SK-N-SH treated with all-trans-retinoic acid at 6 μM for 48 hours (cell line): ENCODE measurements around the gene YPEL1.

Source experiments
- ARNTL ChIP-seq: fragments of 450-650 bp; formaldehyde crosslinking; IDR thresholded peaks from 2 replicates; pipeline ENCODE4 v1.5.0; 2020; ENCODE audit warnings: low read depth, mild to moderate bottlenecking, moderate library complexity, borderline replicate concordance
- BACH2 ChIP-seq: fragments of 250-450 bp; sonication (Bioruptor Pico); IDR thresholded peaks from 2 replicates; pipeline ENCODE4 v1.9.0; 2021; ENCODE audit warnings: mild to moderate bottlenecking, borderline replicate concordance
- CSDC2 ChIP-seq: fragments of 250-450 bp; sonication (Bioruptor Pico); IDR thresholded peaks from 2 replicates; pipeline ENCODE4 v1.5.0; 2020; ENCODE audit warnings: mild to moderate bottlenecking, moderate library complexity
- GLIS3 ChIP-seq: fragments of 250-450 bp; sonication (Bioruptor Pico); IDR thresholded peaks from 2 replicates; pipeline ENCODE4 v1.5.0; 2020; ENCODE audit warnings: mild to moderate bottlenecking, moderate library complexity
- ISL1 ChIP-seq: fragments of 250-450 bp; sonication (Bioruptor Pico); IDR thresholded peaks from 2 replicates; pipeline ENCODE4 v2.1.2; 2022; ENCODE audit warnings: mild to moderate bottlenecking, moderate library complexity
- RARB ChIP-seq: fragments of 250-450 bp; sonication (Bioruptor Pico); IDR thresholded peaks from 2 replicates; pipeline ENCODE4 v1.8.0; 2021; ENCODE audit warnings: mild to moderate bottlenecking, moderate library complexity
- ZFP3 ChIP-seq: fragments of 250-450 bp; sonication (Bioruptor Pico); IDR thresholded peaks from 2 replicates; pipeline ENCODE4 v1.5.0; 2020; ENCODE audit warnings: mild to moderate bottlenecking, moderate library complexity
- ZFP30 ChIP-seq: fragments of 450-650 bp; formaldehyde crosslinking; IDR thresholded peaks from 2 replicates; pipeline ENCODE4 v1.5.0; 2022; ENCODE audit warnings: mild to moderate bottlenecking, moderate library complexity
- ZNF565 ChIP-seq: fragments of 450-650 bp; formaldehyde crosslinking; conservative IDR thresholded peaks from 2 replicates; pipeline ENCODE4 v1.5.0; 2020; ENCODE audit warnings: low read depth, mild to moderate bottlenecking, moderate library complexity
- ZNF8 ChIP-seq: fragments of 450-650 bp; formaldehyde crosslinking; IDR thresholded peaks from 2 replicates; pipeline ENCODE4 v1.5.0; 2020; ENCODE audit warnings: mild to moderate bottlenecking, moderate library complexity
- TF ChIP-seq, protein P1 (sequence below): fragments of 250-450 bp; sonication (Bioruptor Pico); IDR thresholded peaks from 2 replicates; pipeline ENCODE4 v1.5.1; 2021; ENCODE audit warnings: mild to moderate bottlenecking, moderate library complexity
- TF ChIP-seq, protein P2 (sequence below): fragments of 250-450 bp; sonication (Bioruptor Pico); IDR thresholded peaks from 2 replicates; pipeline ENCODE4 v1.8.0; 2020; ENCODE audit warnings: mild to moderate bottlenecking, moderate library complexity, borderline replicate concordance
- TF ChIP-seq, protein P3 (sequence below): fragments of 250-450 bp; sonication (Bioruptor Pico); IDR thresholded peaks from 2 replicates; pipeline ENCODE4 v1.5.1; 2020; ENCODE audit warnings: low read depth, mild to moderate bottlenecking, moderate library complexity
- TF ChIP-seq, protein P4 (sequence below): fragments of 250-450 bp; sonication (Bioruptor Pico); IDR thresholded peaks from 2 replicates; pipeline ENCODE4 v1.8.0; 2021; ENCODE audit warnings: low read depth, mild to moderate bottlenecking, moderate library complexity, borderline replicate concordance

DNA sequence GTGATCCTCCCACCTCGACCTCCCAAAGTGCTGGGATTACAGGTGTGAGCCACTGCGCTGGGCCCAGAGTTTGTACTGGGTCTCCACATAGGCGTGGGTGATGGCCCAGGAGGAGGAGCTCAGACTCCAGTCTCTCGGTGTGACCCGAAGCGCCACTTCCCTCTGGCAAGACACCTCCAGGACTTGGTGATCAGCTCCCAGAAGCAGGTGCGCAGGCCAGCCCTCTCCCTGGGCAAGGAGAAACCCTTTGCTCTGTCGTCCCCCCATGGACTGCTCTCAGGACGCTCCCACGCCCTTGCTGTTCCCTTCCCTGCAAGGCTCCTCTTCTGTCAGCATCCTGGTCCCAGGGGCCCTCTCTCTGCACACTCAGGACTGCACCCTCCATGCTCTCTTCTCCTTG, 5.5 kb upstream of the YPEL1 start:
- TF ChIP-seq ZFP30 (CRISPR knock-in tag) (no peak), BACH2 (CRISPR knock-in tag) (no peak), ZFP3 (no peak), ZNF565 (no peak), CSDC2 (CRISPR knock-in tag) (no peak), RARB (CRISPR knock-in tag) (no peak), GLIS3 (no peak), ARNTL (CRISPR knock-in tag) (no peak), ZNF8 (CRISPR knock-in tag) (no peak), ISL1 (CRISPR knock-in tag) (no peak)
- TF ChIP-seq, protein P1, sequence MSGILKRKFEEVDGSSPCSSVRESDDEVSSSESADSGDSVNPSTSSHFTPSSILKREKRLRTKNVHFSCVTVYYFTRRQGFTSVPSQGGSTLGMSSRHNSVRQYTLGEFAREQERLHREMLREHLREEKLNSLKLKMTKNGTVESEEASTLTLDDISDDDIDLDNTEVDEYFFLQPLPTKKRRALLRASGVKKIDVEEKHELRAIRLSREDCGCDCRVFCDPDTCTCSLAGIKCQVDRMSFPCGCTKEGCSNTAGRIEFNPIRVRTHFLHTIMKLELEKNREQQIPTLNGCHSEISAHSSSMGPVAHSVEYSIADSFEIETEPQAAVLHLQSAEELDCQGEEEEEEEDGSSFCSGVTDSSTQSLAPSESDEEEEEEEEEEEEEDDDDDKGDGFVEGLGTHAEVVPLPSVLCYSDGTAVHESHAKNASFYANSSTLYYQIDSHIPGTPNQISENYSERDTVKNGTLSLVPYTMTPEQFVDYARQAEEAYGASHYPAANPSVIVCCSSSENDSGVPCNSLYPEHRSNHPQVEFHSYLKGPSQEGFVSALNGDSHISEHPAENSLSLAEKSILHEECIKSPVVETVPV (CRISPR knock-in tag): no peak
- TF ChIP-seq, protein P2, sequence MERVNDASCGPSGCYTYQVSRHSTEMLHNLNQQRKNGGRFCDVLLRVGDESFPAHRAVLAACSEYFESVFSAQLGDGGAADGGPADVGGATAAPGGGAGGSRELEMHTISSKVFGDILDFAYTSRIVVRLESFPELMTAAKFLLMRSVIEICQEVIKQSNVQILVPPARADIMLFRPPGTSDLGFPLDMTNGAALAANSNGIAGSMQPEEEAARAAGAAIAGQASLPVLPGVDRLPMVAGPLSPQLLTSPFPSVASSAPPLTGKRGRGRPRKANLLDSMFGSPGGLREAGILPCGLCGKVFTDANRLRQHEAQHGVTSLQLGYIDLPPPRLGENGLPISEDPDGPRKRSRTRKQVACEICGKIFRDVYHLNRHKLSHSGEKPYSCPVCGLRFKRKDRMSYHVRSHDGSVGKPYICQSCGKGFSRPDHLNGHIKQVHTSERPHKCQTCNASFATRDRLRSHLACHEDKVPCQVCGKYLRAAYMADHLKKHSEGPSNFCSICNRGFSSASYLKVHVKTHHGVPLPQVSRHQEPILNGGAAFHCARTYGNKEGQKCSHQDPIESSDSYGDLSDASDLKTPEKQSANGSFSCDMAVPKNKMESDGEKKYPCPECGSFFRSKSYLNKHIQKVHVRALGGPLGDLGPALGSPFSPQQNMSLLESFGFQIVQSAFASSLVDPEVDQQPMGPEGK: no peak
- TF ChIP-seq, protein P3, sequence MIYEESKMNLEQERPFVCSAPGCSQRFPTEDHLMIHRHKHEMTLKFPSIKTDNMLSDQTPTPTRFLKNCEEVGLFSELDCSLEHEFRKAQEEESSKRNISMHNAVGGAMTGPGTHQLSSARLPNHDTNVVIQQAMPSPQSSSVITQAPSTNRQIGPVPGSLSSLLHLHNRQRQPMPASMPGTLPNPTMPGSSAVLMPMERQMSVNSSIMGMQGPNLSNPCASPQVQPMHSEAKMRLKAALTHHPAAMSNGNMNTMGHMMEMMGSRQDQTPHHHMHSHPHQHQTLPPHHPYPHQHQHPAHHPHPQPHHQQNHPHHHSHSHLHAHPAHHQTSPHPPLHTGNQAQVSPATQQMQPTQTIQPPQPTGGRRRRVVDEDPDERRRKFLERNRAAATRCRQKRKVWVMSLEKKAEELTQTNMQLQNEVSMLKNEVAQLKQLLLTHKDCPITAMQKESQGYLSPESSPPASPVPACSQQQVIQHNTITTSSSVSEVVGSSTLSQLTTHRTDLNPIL (CRISPR knock-in tag): no peak
- TF ChIP-seq, protein P4, sequence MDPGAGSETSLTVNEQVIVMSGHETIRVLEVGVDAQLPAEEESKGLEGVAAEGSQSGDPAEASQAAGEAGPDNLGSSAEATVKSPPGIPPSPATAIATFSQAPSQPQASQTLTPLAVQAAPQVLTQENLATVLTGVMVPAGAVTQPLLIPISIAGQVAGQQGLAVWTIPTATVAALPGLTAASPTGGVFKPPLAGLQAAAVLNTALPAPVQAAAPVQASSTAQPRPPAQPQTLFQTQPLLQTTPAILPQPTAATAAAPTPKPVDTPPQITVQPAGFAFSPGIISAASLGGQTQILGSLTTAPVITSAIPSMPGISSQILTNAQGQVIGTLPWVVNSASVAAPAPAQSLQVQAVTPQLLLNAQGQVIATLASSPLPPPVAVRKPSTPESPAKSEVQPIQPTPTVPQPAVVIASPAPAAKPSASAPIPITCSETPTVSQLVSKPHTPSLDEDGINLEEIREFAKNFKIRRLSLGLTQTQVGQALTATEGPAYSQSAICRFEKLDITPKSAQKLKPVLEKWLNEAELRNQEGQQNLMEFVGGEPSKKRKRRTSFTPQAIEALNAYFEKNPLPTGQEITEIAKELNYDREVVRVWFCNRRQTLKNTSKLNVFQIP: no peak
